Suprapubic skin (tissue), 3 donors: Measurements from ENCODE around the gene SLC50A1.

Source experiments
- CTCF ChIP-seq, 2 donors: fragments of 200-600 bp in 1 of 2; fragments of 450-650 bp in 1 of 2; sonication (generic) in 1 of 2; IDR thresholded peaks; one replicate each; pipeline ENCODE4 v1.5.1; 2016 to 2019; ENCODE audit warnings: antibody characterized with exemption in 2 of 2, mild to moderate bottlenecking in 1 of 2, moderate library complexity in 1 of 2
- POLR2A ChIP-seq, 2 donors: fragments of 450-650 bp; IDR thresholded peaks; one replicate each; pipeline ENCODE4 v1.6.1; 2017; ENCODE audit warnings: antibody characterized with exemption in 2 of 2, mild to moderate bottlenecking in 2 of 2, moderate library complexity in 2 of 2

- TF ChIP-seq CTCF (IDR thresholded peaks at IDR 0.05) (no peak), POLR2A (IDR thresholded peaks at IDR 0.05) (no peak)
These were observed 28.1 kb upstream of the SLC50A1 start for GRCh38 chr1:155107309-155108264.
